Measurements from ENCODE around the gene OSBPL1A.

DNA sequence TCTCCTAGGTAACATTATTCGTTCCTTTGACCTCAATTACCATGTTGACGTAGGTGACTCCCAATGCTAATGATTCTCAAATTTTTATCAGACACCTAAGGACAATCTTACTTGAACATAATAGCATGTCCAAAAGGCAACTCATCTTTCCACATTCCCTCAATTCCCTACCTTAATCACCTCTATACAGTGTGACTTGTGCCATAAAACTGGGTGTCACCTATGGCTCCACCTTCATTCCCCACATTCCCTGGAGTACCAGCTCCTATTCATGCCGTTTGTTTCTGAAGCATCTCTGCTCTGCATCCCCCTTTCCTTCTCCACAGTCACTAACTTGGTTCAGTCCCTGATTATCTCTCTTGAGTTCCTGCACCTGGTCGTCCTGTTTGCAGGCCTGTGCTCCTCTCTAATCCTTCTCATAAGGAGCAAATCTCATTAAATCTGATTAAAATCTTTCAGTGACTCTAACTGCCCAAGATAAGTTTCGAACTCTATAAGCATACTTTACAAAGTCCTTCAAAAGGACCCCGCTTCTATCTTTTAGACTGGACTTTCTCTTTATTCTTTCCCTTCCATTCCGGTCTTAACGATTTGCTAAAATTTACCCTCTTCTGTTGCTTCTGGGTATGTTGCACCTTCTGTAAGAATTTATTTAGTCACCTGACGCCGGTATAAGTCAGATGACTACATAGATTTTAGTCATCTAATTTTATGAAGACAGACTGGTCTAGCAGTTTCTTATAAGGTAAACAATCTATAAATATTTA lies 128.7 kb downstream of the OSBPL1A start:
- no peak for TF ChIP-seq CBFB (IDR thresholded peaks at IDR 0.05; ENCODE audit: low read depth)
- no peak for TF ChIP-seq NFXL1 (IDR thresholded peaks at IDR 0.05; ENCODE audit: borderline replicate concordance)
- TF ChIP-seq, protein P1, sequence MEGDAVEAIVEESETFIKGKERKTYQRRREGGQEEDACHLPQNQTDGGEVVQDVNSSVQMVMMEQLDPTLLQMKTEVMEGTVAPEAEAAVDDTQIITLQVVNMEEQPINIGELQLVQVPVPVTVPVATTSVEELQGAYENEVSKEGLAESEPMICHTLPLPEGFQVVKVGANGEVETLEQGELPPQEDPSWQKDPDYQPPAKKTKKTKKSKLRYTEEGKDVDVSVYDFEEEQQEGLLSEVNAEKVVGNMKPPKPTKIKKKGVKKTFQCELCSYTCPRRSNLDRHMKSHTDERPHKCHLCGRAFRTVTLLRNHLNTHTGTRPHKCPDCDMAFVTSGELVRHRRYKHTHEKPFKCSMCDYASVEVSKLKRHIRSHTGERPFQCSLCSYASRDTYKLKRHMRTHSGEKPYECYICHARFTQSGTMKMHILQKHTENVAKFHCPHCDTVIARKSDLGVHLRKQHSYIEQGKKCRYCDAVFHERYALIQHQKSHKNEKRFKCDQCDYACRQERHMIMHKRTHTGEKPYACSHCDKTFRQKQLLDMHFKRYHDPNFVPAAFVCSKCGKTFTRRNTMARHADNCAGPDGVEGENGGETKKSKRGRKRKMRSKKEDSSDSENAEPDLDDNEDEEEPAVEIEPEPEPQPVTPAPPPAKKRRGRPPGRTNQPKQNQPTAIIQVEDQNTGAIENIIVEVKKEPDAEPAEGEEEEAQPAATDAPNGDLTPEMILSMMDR (IDR thresholded peaks at IDR 0.05 in 2 of 3, conservative IDR thresholded peaks at IDR 0.05 in 1 of 3; ENCODE audit: control insufficient read depth in 2 of 3, extremely low read depth in 1 of 3, insufficient read depth in 1 of 3, low read depth in 3 of 3, low read length in 3 of 3) = no peak
- TF ChIP-seq POLR2A (IDR thresholded peaks at IDR 0.05; ENCODE audit: low read depth, low read length) = no peak
- no peak for TF ChIP-seq GATAD2B (conservative IDR thresholded peaks at IDR 0.05; ENCODE audit: low read depth)
- TF ChIP-seq IRF4 (IDR thresholded peaks at IDR 0.05; ENCODE audit: low read depth, low read length) = no peak
- TF ChIP-seq ZBED1 (IDR thresholded peaks at IDR 0.05; ENCODE audit: borderline replicate concordance) = no peak
